SK-N-MC (cell line): ENCODE data around the gene PIH1D1.

ENCODE experiments used
- EZH2 ChIP-seq: fragments of 200-600 bp; sonication (generic); IDR thresholded peaks from one replicate; pipeline ENCODE4 v1.6.1; 2017; ENCODE audit warnings: antibody characterized with exemption
- FOXP2 ChIP-seq: optimal IDR thresholded peaks from 2 replicates; pipeline ENCODE3; 2011; ENCODE audit warnings: mild to moderate bottlenecking, moderate library complexity; ENCODE audit not compliant: insufficient read depth; ENCODE audit errors: extremely low read length, control extremely low read depth
- POLR2AphosphoS5 ChIP-seq: IDR thresholded peaks from 2 replicates; pipeline ENCODE4 v1.6.1; 2012; ENCODE audit warnings: mild to moderate bottlenecking, low read depth, low read length, borderline replicate concordance

GRCh38 chr19:49443366-49444099 is 8.1 kb downstream of the PIH1D1 start:
- no peak for TF ChIP-seq EZH2
- TF ChIP-seq FOXP2, result peak; percentile 18
- no peak for TF ChIP-seq POLR2AphosphoS5
